DOHH2 (cell line): Measurements from ENCODE around the gene TBC1D10A.

ENCODE experiments used
- H3F3A ChIP-seq: fragments of 200-600 bp; sonication (generic), shearing (Covaris generic); 2 replicates; pipeline ENCODE4 v1.6.0; 2016; ENCODE audit warnings: antibody characterized with exemption, mild to moderate bottlenecking; ENCODE audit not compliant: control insufficient read depth, insufficient read depth
- H3K27ac ChIP-seq: fragments of 200-600 bp; sonication (generic); 2 replicates; pipeline ENCODE4 v1.5.1; 2014; ENCODE audit warnings: low read depth, mild to moderate bottlenecking, low read length, moderate library complexity
- H3K27me3 ChIP-seq: fragments of 200-600 bp; sonication (generic); 2 replicates; pipeline ENCODE4 v1.6.1; 2014; ENCODE audit warnings: mild to moderate bottlenecking, low read length, mixed read lengths; ENCODE audit not compliant: control insufficient read depth
- H3K36me3 ChIP-seq: fragments of 200-600 bp; sonication (generic); 2 replicates; pipeline ENCODE4 v1.6.1; 2014; ENCODE audit warnings: mild to moderate bottlenecking, low read length, moderate library complexity, mixed read lengths; ENCODE audit not compliant: control insufficient read depth
- H3K4me1 ChIP-seq: fragments of 200-600 bp; sonication (generic); 2 replicates; pipeline ENCODE4 v1.6.1; 2014; ENCODE audit warnings: mild to moderate bottlenecking, low read length, mixed read lengths; ENCODE audit not compliant: control insufficient read depth
- H3K4me2 ChIP-seq: fragments of 200-600 bp; sonication (generic); 2 replicates; pipeline ENCODE4 v1.6.0; 2014; ENCODE audit warnings: mild to moderate bottlenecking, low read length, moderate library complexity
- H3K4me3 ChIP-seq: fragments of 200-600 bp; sonication (generic); 2 replicates; pipeline ENCODE4 v1.5.1; 2014; ENCODE audit warnings: mild to moderate bottlenecking, low read length, mixed read lengths
- H3K79me2 ChIP-seq: fragments of 200-600 bp; sonication (generic); 2 replicates; pipeline ENCODE4 v1.6.1; 2014; ENCODE audit warnings: mild to moderate bottlenecking, low read length, mixed read lengths; ENCODE audit not compliant: control insufficient read depth
- H3K9me2 ChIP-seq: fragments of 200-600 bp; sonication (generic); replicated peaks from 2 replicates; pipeline ENCODE4 v1.6.1; 2014; ENCODE audit warnings: mild to moderate bottlenecking, low read length, mixed read lengths; ENCODE audit not compliant: control insufficient read depth
- H3K9me3 ChIP-seq: fragments of 200-600 bp; sonication (generic); 2 replicates; pipeline ENCODE4 v1.6.1; 2014; ENCODE audit warnings: antibody characterized with exemption, low read length, mixed read lengths; ENCODE audit not compliant: control insufficient read depth, insufficient read depth
- H4K20me1 ChIP-seq: fragments of 200-600 bp; sonication (generic); 2 replicates; pipeline ENCODE4 v1.6.0; 2014; ENCODE audit warnings: low read depth, mild to moderate bottlenecking, antibody characterized with exemption, low read length, moderate library complexity; ENCODE audit not compliant: control insufficient read depth, insufficient read depth
- EZH2phosphoT487 ChIP-seq: fragments of 200-600 bp; sonication (generic); IDR thresholded peaks from 2 replicates; pipeline ENCODE4 v1.6.1; 2017; ENCODE audit warnings: borderline replicate concordance, mild to moderate bottlenecking, antibody characterized with exemption, low read length, moderate library complexity, mixed read lengths
- TF ChIP-seq, protein P1 (sequence below): fragments of 200-600 bp; sonication (generic); IDR thresholded peaks from one replicate; pipeline ENCODE4 v1.5.1; 2014; ENCODE audit warnings: antibody characterized with exemption, mild to moderate bottlenecking, low read depth, low read length; ENCODE audit not compliant: poor library complexity, severe bottlenecking

TBC1D10A gene

GRCh38 chr22:30312053-30312452, 14.7 kb downstream of the TBC1D10A start:
- no peaks in the 10 kb centered on the region for H3K36me3 ChIP-seq
- H3K9me2 ChIP-seq: no peaks in the 10 kb centered on the region
- no peaks in the 10 kb centered on the region for H3K9me3 ChIP-seq
- H3K4me2 ChIP-seq: no peak overlapping the region
- no peak overlapping the region for H3K4me3 ChIP-seq
- peaks cover 16% of the 10 kb centered on the region for H3K4me1 ChIP-seq
- H3K79me2 ChIP-seq: no peaks in the 10 kb centered on the region
- H4K20me1 ChIP-seq: no peaks in the 10 kb centered on the region
- H3F3A ChIP-seq: no peaks in the 10 kb centered on the region
- TF ChIP-seq, protein P1, sequence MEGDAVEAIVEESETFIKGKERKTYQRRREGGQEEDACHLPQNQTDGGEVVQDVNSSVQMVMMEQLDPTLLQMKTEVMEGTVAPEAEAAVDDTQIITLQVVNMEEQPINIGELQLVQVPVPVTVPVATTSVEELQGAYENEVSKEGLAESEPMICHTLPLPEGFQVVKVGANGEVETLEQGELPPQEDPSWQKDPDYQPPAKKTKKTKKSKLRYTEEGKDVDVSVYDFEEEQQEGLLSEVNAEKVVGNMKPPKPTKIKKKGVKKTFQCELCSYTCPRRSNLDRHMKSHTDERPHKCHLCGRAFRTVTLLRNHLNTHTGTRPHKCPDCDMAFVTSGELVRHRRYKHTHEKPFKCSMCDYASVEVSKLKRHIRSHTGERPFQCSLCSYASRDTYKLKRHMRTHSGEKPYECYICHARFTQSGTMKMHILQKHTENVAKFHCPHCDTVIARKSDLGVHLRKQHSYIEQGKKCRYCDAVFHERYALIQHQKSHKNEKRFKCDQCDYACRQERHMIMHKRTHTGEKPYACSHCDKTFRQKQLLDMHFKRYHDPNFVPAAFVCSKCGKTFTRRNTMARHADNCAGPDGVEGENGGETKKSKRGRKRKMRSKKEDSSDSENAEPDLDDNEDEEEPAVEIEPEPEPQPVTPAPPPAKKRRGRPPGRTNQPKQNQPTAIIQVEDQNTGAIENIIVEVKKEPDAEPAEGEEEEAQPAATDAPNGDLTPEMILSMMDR: no peak
- TF ChIP-seq EZH2phosphoT487: no peak
- H3K27me3 ChIP-seq: no peaks in the 10 kb centered on the region
- no peak overlapping the region for H3K27ac ChIP-seq

GRCh38 chr22:30310881-30311771, 15.6 kb downstream of the TBC1D10A start:
- Histone ChIP-seq H3K4me2 (no peak overlapping the region), H3K9me2 (no peaks in the 10 kb centered on the region), H3K4me3 (no peak overlapping the region), H3K79me2 (peaks cover 1% of the 10 kb centered on the region), H4K20me1 (no peaks in the 10 kb centered on the region), H3K4me1 (peaks cover 25% of the 10 kb centered on the region), H3K9me3 (no peaks in the 10 kb centered on the region), H3K27ac (no peak overlapping the region), H3K27me3 (no peaks in the 10 kb centered on the region), H3K36me3 (peaks cover 1% of the 10 kb centered on the region; the same call in 1 of the 2 replicates), H3F3A (no peaks in the 10 kb centered on the region)
- TF ChIP-seq, protein P1: no peak
- no peak for TF ChIP-seq EZH2phosphoT487

DNA sequence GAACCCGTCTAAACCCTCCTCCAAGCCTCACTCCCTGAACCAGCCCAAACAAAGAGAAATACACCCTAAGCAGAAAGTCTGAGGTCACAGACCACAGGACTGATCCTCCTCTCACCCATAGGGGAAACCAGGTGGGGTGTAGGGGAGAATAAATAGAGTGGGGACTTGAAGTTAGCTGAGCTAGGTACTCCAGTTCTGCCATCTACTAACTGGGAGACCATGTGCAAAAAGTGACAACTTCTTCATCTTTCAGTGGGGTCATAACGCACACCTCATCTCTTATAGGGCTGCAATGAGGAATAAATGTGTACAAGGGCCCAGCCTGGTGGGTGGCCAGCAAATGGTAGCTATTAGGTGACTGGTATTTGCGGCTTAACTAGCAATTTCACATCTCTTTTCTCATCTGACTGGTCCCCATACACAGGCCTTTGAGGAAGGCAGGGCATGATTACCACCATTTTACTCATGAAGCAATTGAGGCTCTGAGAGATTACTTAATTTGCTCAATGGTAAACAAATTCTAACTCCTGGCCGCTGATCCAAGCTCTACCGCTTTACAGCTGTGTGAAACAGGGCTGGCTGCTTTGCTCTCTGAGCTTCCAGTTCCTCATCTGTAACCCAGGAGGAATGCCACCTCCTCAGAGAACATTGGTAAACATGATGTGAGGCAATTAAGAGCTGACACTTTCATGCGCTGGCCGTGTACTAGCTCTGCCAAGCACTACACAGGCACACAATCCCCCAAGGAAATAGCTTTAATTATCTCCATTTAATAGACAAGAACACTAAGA, 16.6 kb downstream of the TBC1D10A start:
- no peak for TF ChIP-seq EZH2phosphoT487
- TF ChIP-seq, protein P1: no peak
- H3K36me3 ChIP-seq: peaks cover 6% of the 10 kb centered on the region
- H3K4me3 ChIP-seq: no peak overlapping the region
- H3K27ac ChIP-seq: no peak overlapping the region
- no peaks in the 10 kb centered on the region for H3K27me3 ChIP-seq
- H3K9me3 ChIP-seq: no peaks in the 10 kb centered on the region
- peaks cover 7% of the 10 kb centered on the region for H3F3A ChIP-seq
- H4K20me1 ChIP-seq: no peaks in the 10 kb centered on the region
- H3K4me1 ChIP-seq: peaks cover 35% of the 10 kb centered on the region
- H3K4me2 ChIP-seq: no peak overlapping the region
- no peaks in the 10 kb centered on the region for H3K9me2 ChIP-seq
- peaks cover 6% of the 10 kb centered on the region for H3K79me2 ChIP-seq
